Measurements from ENCODE around the gene SASH1. TPM values are rescaled to one million over a fixed set of nuclear protein-coding genes. Genes with fewer than 3 reads are reported as not detected.

Gene SASH1
- total RNA-seq, 1 experiment from 2014 or later: 42.0 TPM

DNA sequence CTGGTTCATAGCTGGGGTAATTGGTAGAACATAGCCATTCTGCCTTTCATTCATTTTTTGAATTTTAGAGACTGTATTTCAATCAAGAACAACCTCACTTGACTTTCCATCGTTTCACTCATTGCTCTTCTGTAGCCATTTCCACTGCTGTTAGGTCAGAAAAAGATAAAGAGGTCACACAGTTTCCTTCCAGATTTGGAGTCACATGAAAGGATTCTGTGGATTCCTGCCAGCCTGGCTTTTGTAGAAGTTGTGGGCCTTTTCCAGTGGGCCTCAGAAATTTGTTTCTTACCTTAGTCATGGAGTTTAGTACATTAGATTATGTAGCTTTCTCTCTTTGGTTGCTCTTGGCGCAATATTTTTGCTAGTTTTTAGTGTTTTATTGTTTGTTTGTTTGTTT lies 157.8 kb downstream of the SASH1 start:
- Mint-ChIP-seq H3K4me1 (ENCODE audit: low read depth, unreplicated experiment) (peaks cover 17% of the 10 kb centered on the region), H3K36me3 (ENCODE audit: insufficient read depth, unreplicated experiment) (peaks cover 11% of the 10 kb centered on the region), H3K27ac (ENCODE audit: unreplicated experiment) (no peak overlapping the region), H3K4me3 (ENCODE audit: unreplicated experiment) (no peak overlapping the region), H3K9me3 (ENCODE audit: unreplicated experiment) (no peaks in the 10 kb centered on the region), H3K27me3 (ENCODE audit: insufficient read depth, unreplicated experiment) (no peaks in the 10 kb centered on the region)
- Histone ChIP-seq H3K27me3 (replicated peaks; ENCODE audit: control insufficient read depth, insufficient read depth, low read length) (no peaks in the 10 kb centered on the region), H3K36me3 (ENCODE audit: control insufficient read depth, insufficient read depth, low read length) (no peaks in the 10 kb centered on the region), H3K4me3 (ENCODE audit: low read depth, low read length) (no peak overlapping the region), H3K9me3 (no peaks in the 10 kb centered on the region), H3K4me1 (no peaks in the 10 kb centered on the region)
- ChIA-PET POLR2A (no interaction called here), CTCF (no interaction called here)
- no TSS peak for BruUV-seq (replicated peaks)
- TF ChIP-seq, protein P1, sequence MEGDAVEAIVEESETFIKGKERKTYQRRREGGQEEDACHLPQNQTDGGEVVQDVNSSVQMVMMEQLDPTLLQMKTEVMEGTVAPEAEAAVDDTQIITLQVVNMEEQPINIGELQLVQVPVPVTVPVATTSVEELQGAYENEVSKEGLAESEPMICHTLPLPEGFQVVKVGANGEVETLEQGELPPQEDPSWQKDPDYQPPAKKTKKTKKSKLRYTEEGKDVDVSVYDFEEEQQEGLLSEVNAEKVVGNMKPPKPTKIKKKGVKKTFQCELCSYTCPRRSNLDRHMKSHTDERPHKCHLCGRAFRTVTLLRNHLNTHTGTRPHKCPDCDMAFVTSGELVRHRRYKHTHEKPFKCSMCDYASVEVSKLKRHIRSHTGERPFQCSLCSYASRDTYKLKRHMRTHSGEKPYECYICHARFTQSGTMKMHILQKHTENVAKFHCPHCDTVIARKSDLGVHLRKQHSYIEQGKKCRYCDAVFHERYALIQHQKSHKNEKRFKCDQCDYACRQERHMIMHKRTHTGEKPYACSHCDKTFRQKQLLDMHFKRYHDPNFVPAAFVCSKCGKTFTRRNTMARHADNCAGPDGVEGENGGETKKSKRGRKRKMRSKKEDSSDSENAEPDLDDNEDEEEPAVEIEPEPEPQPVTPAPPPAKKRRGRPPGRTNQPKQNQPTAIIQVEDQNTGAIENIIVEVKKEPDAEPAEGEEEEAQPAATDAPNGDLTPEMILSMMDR (IDR thresholded peaks at IDR 0.05; ENCODE audit: insufficient read depth in 1 of 2, low read depth in 1 of 2, low read length in 1 of 2, severe bottlenecking in 1 of 2, unreplicated experiment in 1 of 2): no peak
- intact Hi-C loops (cut with micrococcal nuclease; ENCODE audit: unreplicated experiment): no loop called here
- DNase-seq: no peak

- no peaks in the 10 kb centered on the region for H3K27me3 Mint-ChIP-seq (ENCODE audit: insufficient read depth, unreplicated experiment)
- POLR2A ChIA-PET: no interaction called here
- Histone ChIP-seq H3K4me3 (ENCODE audit: low read depth, low read length) (no peak overlapping the region), H3K4me1 (no peaks in the 10 kb centered on the region), H3K9me3 (no peaks in the 10 kb centered on the region), H3K36me3 (ENCODE audit: control insufficient read depth, insufficient read depth, low read length) (no peaks in the 10 kb centered on the region), H3K27me3 (replicated peaks; ENCODE audit: control insufficient read depth, insufficient read depth, low read length) (no peaks in the 10 kb centered on the region)
- no peak overlapping the region for H3K4me3 Mint-ChIP-seq (ENCODE audit: unreplicated experiment)
- no TSS peak for BruUV-seq (replicated peaks)
- no peaks in the 10 kb centered on the region for H3K9me3 Mint-ChIP-seq (ENCODE audit: unreplicated experiment)
- intact Hi-C loops (cut with micrococcal nuclease; ENCODE audit: unreplicated experiment): no loop called here
- H3K27ac Mint-ChIP-seq (ENCODE audit: unreplicated experiment): no peak overlapping the region
- no peak for DNase-seq
- H3K4me1 Mint-ChIP-seq (ENCODE audit: low read depth, unreplicated experiment): peaks cover 17% of the 10 kb centered on the region
- TF ChIP-seq, protein P1 (IDR thresholded peaks at IDR 0.05; ENCODE audit: insufficient read depth in 1 of 2, low read depth in 1 of 2, low read length in 1 of 2, severe bottlenecking in 1 of 2, unreplicated experiment in 1 of 2): no peak
- CTCF ChIA-PET: interaction anchor here (0.6 kb wide), 1 partner anchor 241 kb away, joined by 3 read pairs; no protein-coding TSS in a partner anchor
- H3K36me3 Mint-ChIP-seq (ENCODE audit: insufficient read depth, unreplicated experiment): peaks cover 11% of the 10 kb centered on the region
Observed at GRCh38 chr6:148501178-148501590, 158.5 kb downstream of the SASH1 start.

- no peak for DNase-seq
- H3K4me1 ChIP-seq: no peaks in the 10 kb centered on the region
- H3K27ac Mint-ChIP-seq (ENCODE audit: unreplicated experiment): no peak overlapping the region
- no peaks in the 10 kb centered on the region for H3K9me3 ChIP-seq
- H3K27me3 ChIP-seq (replicated peaks; ENCODE audit: control insufficient read depth, insufficient read depth, low read length): no peaks in the 10 kb centered on the region
- no peaks in the 10 kb centered on the region for H3K27me3 Mint-ChIP-seq (ENCODE audit: insufficient read depth, unreplicated experiment)
- ChIA-PET POLR2A (no interaction called here), CTCF (no interaction called here)
- BruUV-seq (replicated peaks): no TSS peak
- no peaks in the 10 kb centered on the region for H3K9me3 Mint-ChIP-seq (ENCODE audit: unreplicated experiment)
- peaks cover 17% of the 10 kb centered on the region for H3K4me1 Mint-ChIP-seq (ENCODE audit: low read depth, unreplicated experiment)
- intact Hi-C loops (cut with micrococcal nuclease; ENCODE audit: unreplicated experiment): no loop called here
- TF ChIP-seq, protein P1 (IDR thresholded peaks at IDR 0.05; ENCODE audit: insufficient read depth in 1 of 2, low read depth in 1 of 2, low read length in 1 of 2, severe bottlenecking in 1 of 2, unreplicated experiment in 1 of 2): no peak
- H3K36me3 Mint-ChIP-seq (ENCODE audit: insufficient read depth, unreplicated experiment): peaks cover 17% of the 10 kb centered on the region
- H3K4me3 Mint-ChIP-seq (ENCODE audit: unreplicated experiment): no peak overlapping the region
- no peaks in the 10 kb centered on the region for H3K36me3 ChIP-seq (ENCODE audit: control insufficient read depth, insufficient read depth, low read length)
- no peak overlapping the region for H3K4me3 ChIP-seq (ENCODE audit: low read depth, low read length)
Observed at GRCh38 chr6:148502083-148502772, 159.6 kb downstream of the SASH1 start.
